22Rv1 (cell line): Measurements from ENCODE around the gene PDE1A.

Experiments used
- CTCF ChIP-seq: fragments of 450-650 bp; IDR thresholded peaks from 2 replicates; pipeline ENCODE4 v1.5.1; 2017; ENCODE audit warnings: mild to moderate bottlenecking
- ZFX ChIP-seq: fragments of 450-650 bp; IDR thresholded peaks from 2 replicates; pipeline ENCODE4 v1.6.1; 2017; ENCODE audit warnings: antibody characterized with exemption, borderline replicate concordance

- TF ChIP-seq CTCF: no peak
- no peak for TF ChIP-seq ZFX
Observed at GRCh38 chr2:182266909-182267308, 159.9 kb downstream of the PDE1A start.
